Right cardiac atrium (tissue), 5 donors: ENCODE results near the gene NXPH3. TPM values are rescaled to one million over a fixed set of nuclear protein-coding genes. Genes with fewer than 3 reads are reported as not detected.

Experiments
- ATAC-seq, 2 donors: fragments of 200-7000 bp; cut with Tn5 transposase; one replicate each; pipeline versions ENCODE4 v1.8.0 to v1.9.1; 2020; ENCODE audit warnings: moderate library complexity in 2 of 2, mild to moderate bottlenecking in 1 of 2
- DNase-seq, 3 donors: peaks; one replicate each; pipeline ENCODE4 v3.0.0-alpha.2; 2020
- H3K27ac ChIP-seq: one replicate; pipeline ENCODE4 v1.5.1; 2013; ENCODE audit warnings: mild to moderate bottlenecking, low read length, control low read depth, moderate library complexity
- H3K27me3 ChIP-seq: one replicate; pipeline ENCODE4 v1.6.1; 2013; ENCODE audit not compliant: control insufficient read depth, insufficient read depth
- H3K4me1 ChIP-seq: one replicate; pipeline ENCODE4 v1.6.1; 2013; ENCODE audit warnings: low read length; ENCODE audit not compliant: control insufficient read depth, insufficient read depth
- H3K4me3 ChIP-seq: one replicate; pipeline ENCODE4 v1.5.1; 2013; ENCODE audit warnings: low read length, control low read depth
- H3K9me3 ChIP-seq: one replicate; pipeline ENCODE4 v1.6.1; 2013; ENCODE audit warnings: low read length; ENCODE audit not compliant: control insufficient read depth
- WGBS: extraction: QIAGEN DNeasy Blood & Tissue Kit; methylation state at CpG from one replicate; pipeline ENCODE4 v1.1.7; 2013; 5-methylcytosine and 5-hydroxymethylcytosine counted together
- intact Hi-C, 4 donors: fragments of 100-400 bp; cut with DNase I; formaldehyde crosslinking; loops; one replicate each; pipeline versions ENCODE4 v1.11.0 to v1.14.0; 2022 to 2023
- polyA plus RNA-seq: library from polyadenylated mRNA; stranded (reverse); fragments of 200-250 nt; gene quantifications from one replicate; pipeline ENCODE4 v1.2.3, GENCODE V29; 2013
- total RNA-seq, 4 donors: library from RNA; stranded (reverse); fragmentation: NEBNext Ultra II Directional; extraction: Animal tissue kit (Norgen Biotek cat#: 25700); gene quantifications; one replicate each; pipeline ENCODE4 v1.2.1, GENCODE V29; 2021
- donor health status: healthy with polysubstance abuse.
- donor health status: DM: no; HTN: yes; CAD: no.
- donor health status: DM: no; HTN: no; CAD: no.
- donor health status: DM: no; HTN: yes; CAD: no; lungs with severe emphysema.
- donor health status: DM: yes; HTN: yes; CAD: no.

NXPH3 gene
- total and polyA plus RNA-seq, 5 donors = 3.8 to 6.5 (median 5.1) TPM

GRCh38 chr17:49610883-49611584 lies 35.4 kb downstream of the NXPH3 start:
- ATAC-seq (no peak), DNase-seq (no peak)
- Histone ChIP-seq H3K27ac (no peak overlapping the region), H3K9me3 (no peaks in the 10 kb centered on the region), H3K4me1 (peaks cover 2% of the 10 kb centered on the region), H3K27me3 (no peaks in the 10 kb centered on the region), H3K4me3 (no peak overlapping the region)
- WGBS = 62% methylated on average over 5 of the region's 5 CpGs
- intact Hi-C loops = loop anchor here in 1 of 4 donors (10.0 kb wide), 1 partner anchor 64 kb away; the partner anchor contains the start of gene SPOP

DNA sequence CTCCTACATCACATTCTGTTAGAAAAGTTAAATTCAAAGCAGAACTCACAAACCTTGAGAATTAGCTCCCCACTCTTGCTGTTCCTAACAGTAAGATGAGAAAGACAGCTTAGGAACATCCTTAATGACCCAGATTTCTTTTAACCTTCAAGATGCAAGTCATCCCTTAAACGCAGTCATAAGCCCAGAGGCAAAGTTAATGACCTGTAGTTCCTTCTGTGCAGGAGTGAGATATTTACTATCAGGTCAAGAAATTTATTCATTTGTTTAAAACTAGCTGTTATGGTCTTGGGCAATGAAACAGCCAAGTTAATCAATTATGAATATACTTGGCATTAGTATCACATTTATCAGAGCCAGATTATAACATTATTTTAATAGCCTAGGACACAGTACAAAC lies 37.1 kb downstream of the NXPH3 start:
- H3K27me3 ChIP-seq = no peaks in the 10 kb centered on the region
- no peak for ATAC-seq
- WGBS = 81% methylated on average over 1 of the region's 1 CpG
- intact Hi-C loops = loop anchor here in 1 of 4 donors (10.0 kb wide), 1 partner anchor 62 kb away; the partner anchor contains the start of gene SPOP
- peaks cover 5% of the 10 kb centered on the region for H3K4me1 ChIP-seq
- no peak for DNase-seq
- no peak overlapping the region for H3K4me3 ChIP-seq
- H3K9me3 ChIP-seq = no peaks in the 10 kb centered on the region
- no peak overlapping the region for H3K27ac ChIP-seq

DNA sequence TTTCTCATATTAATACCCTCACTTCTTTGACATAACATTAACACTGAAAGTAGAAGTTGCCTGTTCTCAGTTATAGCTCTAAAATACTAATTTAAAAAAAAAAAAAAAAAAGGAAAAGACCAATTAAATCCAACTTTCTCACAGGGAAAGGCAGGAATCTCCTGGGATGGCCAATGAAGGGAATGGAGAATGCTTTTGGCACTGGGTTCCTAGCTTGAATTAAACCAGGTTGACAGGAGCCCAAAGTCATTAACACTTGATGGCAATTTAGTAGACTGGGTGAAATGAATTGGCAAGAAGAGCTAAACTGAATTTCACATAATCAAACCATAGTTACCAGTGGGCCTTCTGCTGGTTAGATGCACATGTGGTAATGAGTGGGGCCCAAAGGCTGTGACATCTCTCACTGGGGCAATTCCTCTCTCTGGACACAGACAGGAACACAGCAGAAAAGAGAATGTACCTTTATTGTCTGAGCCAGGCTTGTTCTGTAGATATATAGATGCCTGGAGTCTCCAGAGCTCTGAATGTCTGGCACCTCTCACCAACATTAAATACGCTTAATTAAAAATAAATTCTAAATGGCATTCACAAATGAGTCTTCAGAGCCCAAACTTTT lies 37.6 kb downstream of the NXPH3 start:
- WGBS = 97% methylated on average over 1 of the region's 1 CpG
- Histone ChIP-seq H3K4me1 (peaks cover 5% of the 10 kb centered on the region), H3K27ac (peak overlapping the region; percentile 37), H3K9me3 (no peaks in the 10 kb centered on the region), H3K27me3 (no peaks in the 10 kb centered on the region), H3K4me3 (no peak overlapping the region)
- DNase-seq (no peak), ATAC-seq (no peak)
- intact Hi-C loops = loop anchor here in 1 of 4 donors (10.0 kb wide), 1 partner anchor 62 kb away; the partner anchor contains the start of gene SPOP

- no peaks in the 10 kb centered on the region for H3K27me3 ChIP-seq
- intact Hi-C loops = loop anchor here in 1 of 4 donors (10.0 kb wide), 1 partner anchor 59 kb away; the partner anchor contains the start of gene SPOP
- H3K9me3 ChIP-seq = no peaks in the 10 kb centered on the region
- peak in 1 of 2 donors; percentile 38 for ATAC-seq
- WGBS = 49% methylated on average over 3 of the region's 3 CpGs
- H3K4me3 ChIP-seq = no peak overlapping the region
- H3K4me1 ChIP-seq = peaks cover 8% of the 10 kb centered on the region
- no peak for DNase-seq
- H3K27ac ChIP-seq = no peak overlapping the region
Measured at GRCh38 chr17:49616086-49616485, 40.4 kb downstream of the NXPH3 start.

DNA sequence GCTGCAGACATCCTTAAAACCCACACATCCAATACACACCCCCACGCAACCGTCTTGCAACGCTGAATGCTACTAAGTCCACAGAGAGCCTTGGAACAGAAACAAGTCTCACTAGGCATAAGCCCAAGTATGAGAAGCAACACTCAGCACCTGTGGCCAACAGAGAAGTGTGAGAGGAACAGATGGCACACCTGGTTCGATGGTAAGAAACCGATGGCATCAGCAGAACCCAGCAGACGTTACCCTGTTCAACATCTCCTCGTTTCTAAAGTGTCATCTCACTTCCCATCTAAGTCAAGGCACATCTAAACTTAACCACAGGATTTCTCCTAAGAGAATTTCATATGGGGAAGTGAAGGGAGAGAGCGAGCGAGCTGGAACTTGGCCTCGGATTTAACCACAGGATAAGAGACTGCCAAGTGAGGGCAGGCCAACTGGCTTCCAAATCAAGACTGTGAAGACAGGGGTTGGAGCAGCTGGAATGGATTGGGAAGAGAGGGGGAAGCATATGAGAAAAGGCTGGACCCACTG lies 41.0 kb downstream of the NXPH3 start:
- Histone ChIP-seq H3K4me1 (peaks cover 9% of the 10 kb centered on the region), H3K27me3 (no peaks in the 10 kb centered on the region), H3K9me3 (no peaks in the 10 kb centered on the region), H3K27ac (peak overlapping the region; percentile 54), H3K4me3 (no peak overlapping the region)
- intact Hi-C loops = loop anchor here in 1 of 4 donors (10.0 kb wide), 1 partner anchor 58 kb away; the partner anchor contains the start of gene SPOP
- WGBS = 18% methylated on average over 10 of the region's 10 CpGs
- ATAC-seq (peak; percentile 90 to 92), DNase-seq (peak; percentile 84 to 92 (median 88))

DNA sequence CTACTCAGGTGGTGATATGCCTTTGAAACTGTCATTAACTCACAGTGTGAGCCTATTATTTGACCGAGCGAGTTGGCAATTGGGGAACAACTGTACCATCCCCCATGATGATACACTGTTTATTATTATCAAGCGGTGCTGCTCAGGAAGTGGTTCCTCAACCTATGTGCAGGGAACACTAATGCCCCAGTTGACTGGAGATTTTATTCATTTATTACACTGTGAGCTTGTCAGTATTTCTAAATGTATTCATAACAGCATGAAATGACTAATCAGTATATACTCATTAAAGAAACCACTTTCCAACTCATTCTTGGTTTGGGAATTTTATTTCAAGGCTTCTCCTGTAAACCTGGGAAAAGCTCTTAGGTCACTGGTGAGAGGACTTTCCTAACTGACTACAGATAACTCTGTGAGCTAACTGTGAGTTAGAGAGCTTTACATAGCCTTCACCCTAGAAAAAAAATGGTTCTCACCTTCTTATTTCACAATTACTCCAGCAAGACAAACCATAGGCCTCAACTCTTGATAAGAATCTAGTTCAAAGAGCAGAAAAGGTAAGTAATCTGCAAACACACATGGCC lies 42.4 kb downstream of the NXPH3 start:
- WGBS = 69% methylated on average over 3 of the region's 3 CpGs
- Histone ChIP-seq H3K4me3 (no peak overlapping the region), H3K4me1 (peaks cover 9% of the 10 kb centered on the region), H3K27ac (no peak overlapping the region), H3K9me3 (no peaks in the 10 kb centered on the region), H3K27me3 (no peaks in the 10 kb centered on the region)
- intact Hi-C loops = loop anchor here in 1 of 4 donors (10.0 kb wide), 1 partner anchor 57 kb away; the partner anchor contains the start of gene SPOP
- ATAC-seq = no peak
- no peak for DNase-seq

GRCh38 chr17:49621420-49621819 lies 45.7 kb downstream of the NXPH3 start:
- no peak overlapping the region for H3K4me3 ChIP-seq
- DNase-seq (no peak), ATAC-seq (no peak)
- intact Hi-C loops = no loop called here
- H3K4me1 ChIP-seq = peaks cover 6% of the 10 kb centered on the region
- no peaks in the 10 kb centered on the region for H3K9me3 ChIP-seq
- H3K27me3 ChIP-seq = no peaks in the 10 kb centered on the region
- H3K27ac ChIP-seq = peak overlapping the region; percentile 47

GRCh38 chr17:49621946-49622529 lies 46.4 kb downstream of the NXPH3 start:
- 59% methylated on average over 2 of the region's 2 CpGs for WGBS
- no peak for DNase-seq
- H3K27me3 ChIP-seq = no peaks in the 10 kb centered on the region
- H3K27ac ChIP-seq = no peak overlapping the region
- no peaks in the 10 kb centered on the region for H3K9me3 ChIP-seq
- no peak overlapping the region for H3K4me3 ChIP-seq
- intact Hi-C loops = no loop called here
- H3K4me1 ChIP-seq = peaks cover 3% of the 10 kb centered on the region
- no peak for ATAC-seq

DNA sequence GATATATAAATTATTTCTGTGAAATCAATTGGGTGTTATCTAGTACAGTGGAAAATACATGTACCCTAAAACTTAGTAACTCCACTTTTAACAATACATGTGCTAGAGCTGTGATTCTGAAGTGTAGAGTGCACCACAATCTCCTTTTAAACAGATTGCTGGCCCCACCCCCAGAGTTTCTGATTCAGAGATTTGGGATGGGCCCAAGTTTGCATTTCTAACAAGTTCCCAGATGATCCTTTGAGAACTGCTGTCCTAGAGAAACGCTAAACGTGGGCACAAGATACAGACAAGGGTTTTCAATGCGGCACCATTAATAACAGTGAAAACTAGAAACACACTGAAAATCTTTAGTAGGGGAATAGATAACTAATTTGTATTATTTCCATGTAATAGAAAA lies 49.2 kb downstream of the NXPH3 start:
- 41% methylated on average over 3 of the region's 3 CpGs for WGBS
- peak; percentile 36 to 63 for ATAC-seq
- no peak overlapping the region for H3K27ac ChIP-seq

DNA sequence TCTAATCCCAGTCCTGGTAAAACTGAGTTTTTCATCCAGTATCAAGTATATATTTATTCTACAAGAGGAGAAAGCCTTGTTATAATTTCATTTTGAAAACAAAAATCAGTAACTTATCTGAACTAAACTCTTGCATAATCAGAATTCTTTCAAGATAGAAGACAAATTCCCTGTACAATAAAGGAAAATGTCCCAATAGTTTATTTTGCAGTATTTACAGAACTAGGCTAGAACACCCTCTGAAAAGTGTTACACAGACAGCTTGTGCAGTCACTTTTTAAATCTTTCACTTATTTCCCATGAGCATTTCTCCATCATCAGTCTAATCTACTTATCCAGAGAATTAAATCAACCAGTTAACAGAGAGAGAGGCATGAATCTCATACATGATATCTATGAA lies 53.8 kb downstream of the NXPH3 start:
- Histone ChIP-seq H3K27me3 (no peaks in the 10 kb centered on the region), H3K4me3 (no peak overlapping the region), H3K4me1 (peaks cover 5% of the 10 kb centered on the region), H3K9me3 (no peaks in the 10 kb centered on the region), H3K27ac (no peak overlapping the region)
- intact Hi-C loops = no loop called here
- DNase-seq (no peak), ATAC-seq (peak in 1 of 2 donors; percentile 19)

More for the DNA sequence above, 49.2 kb downstream of the NXPH3 start:
- DNase-seq = no peak
- no peak overlapping the region for H3K4me3 ChIP-seq
- H3K27me3 ChIP-seq = no peaks in the 10 kb centered on the region
- intact Hi-C loops = no loop called here
- H3K9me3 ChIP-seq = no peaks in the 10 kb centered on the region
- peaks cover 3% of the 10 kb centered on the region for H3K4me1 ChIP-seq
